Ascending aorta (tissue), 2 donors: ENCODE results near the gene DMKN. TPM values are rescaled to one million over a fixed set of nuclear protein-coding genes. Genes with fewer than 3 reads are reported as not detected.

Source experiments
- DNase-seq, 2 donors: peaks; one replicate each; pipeline ENCODE4 v3.0.0-alpha.2; 2019; ENCODE audit warnings: low spot score in 2 of 2
- H3K27ac ChIP-seq, 2 donors: fragments of 200-600 bp; sonication (generic); one replicate each; pipeline ENCODE4 v1.5.1; 2016 to 2017; ENCODE audit warnings: mild to moderate bottlenecking in 1 of 2
- H3K27me3 ChIP-seq: fragments of 200-600 bp; sonication (generic); one replicate; pipeline ENCODE4 v1.5.1; 2017
- H3K36me3 ChIP-seq, 2 donors: fragments of 200-600 bp; sonication (generic); one replicate each; pipeline ENCODE4 v1.5.1; 2016
- H3K4me1 ChIP-seq, 2 donors: fragments of 200-600 bp; sonication (generic); one replicate each; pipeline ENCODE4 v1.5.1; 2016 to 2017; ENCODE audit warnings: mild to moderate bottlenecking in 1 of 2
- H3K4me3 ChIP-seq, 2 donors: fragments of 200-600 bp; sonication (generic); one replicate each; pipeline ENCODE4 v1.5.1; 2016 to 2017; ENCODE audit warnings: mild to moderate bottlenecking in 1 of 2
- H3K9me3 ChIP-seq, 2 donors: fragments of 200-600 bp; sonication (generic); one replicate each; pipeline ENCODE4 v1.5.1; 2016
- intact Hi-C: fragments of 100-400 bp; cut with DNase I; formaldehyde crosslinking; loops from one replicate; pipeline ENCODE4 v1.15.1; 2023
- total RNA-seq: library from RNA; depleted of rRNA; stranded (reverse); fragments of >200 nt; gene quantifications from one replicate; pipeline ENCODE4 v1.1.0, GENCODE V29; 2016
- TF ChIP-seq, protein P1 (sequence below), 3 experiments: fragments of 200-600 bp in 2 of 3; fragments of 450-650 bp in 1 of 3; sonication (generic) in 2 of 3; IDR thresholded peaks; one replicate each; pipeline ENCODE4 v1.5.1; 2016 to 2019; ENCODE audit warnings: antibody characterized with exemption in 3 of 3, mild to moderate bottlenecking in 1 of 3, moderate library complexity in 1 of 3

Gene DMKN
- total RNA-seq, 1 donor from 2014 or later = 1.7 TPM

DNA sequence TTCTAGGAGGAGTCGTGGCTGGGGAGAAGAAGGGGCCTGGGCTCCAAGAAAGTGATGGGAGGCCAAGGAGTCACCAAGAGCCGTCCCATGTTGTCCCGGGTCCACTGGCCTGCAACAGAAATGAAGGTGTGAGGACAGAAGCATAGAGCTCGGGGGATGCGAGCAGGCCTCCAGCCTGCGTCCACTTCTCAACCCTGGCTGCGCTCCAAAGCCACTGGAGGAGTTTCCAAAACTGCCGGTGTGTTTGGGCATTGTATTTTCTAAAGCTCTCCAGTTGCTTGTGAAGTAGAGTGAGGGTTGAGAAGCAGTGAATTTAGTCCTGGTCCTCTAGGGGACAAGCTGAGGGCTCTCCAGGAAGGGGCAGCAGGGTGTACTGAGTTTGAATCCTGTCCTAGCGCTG, 52.4 kb downstream of the DMKN start:
- Histone ChIP-seq H3K27me3 (no peaks in the 10 kb centered on the region), H3K36me3 (no peaks in the 10 kb centered on the region), H3K4me1 (no peaks in the 10 kb centered on the region), H3K27ac (no peak overlapping the region), H3K9me3 (no peaks in the 10 kb centered on the region), H3K4me3 (no peak overlapping the region)
- TF ChIP-seq, protein P1, sequence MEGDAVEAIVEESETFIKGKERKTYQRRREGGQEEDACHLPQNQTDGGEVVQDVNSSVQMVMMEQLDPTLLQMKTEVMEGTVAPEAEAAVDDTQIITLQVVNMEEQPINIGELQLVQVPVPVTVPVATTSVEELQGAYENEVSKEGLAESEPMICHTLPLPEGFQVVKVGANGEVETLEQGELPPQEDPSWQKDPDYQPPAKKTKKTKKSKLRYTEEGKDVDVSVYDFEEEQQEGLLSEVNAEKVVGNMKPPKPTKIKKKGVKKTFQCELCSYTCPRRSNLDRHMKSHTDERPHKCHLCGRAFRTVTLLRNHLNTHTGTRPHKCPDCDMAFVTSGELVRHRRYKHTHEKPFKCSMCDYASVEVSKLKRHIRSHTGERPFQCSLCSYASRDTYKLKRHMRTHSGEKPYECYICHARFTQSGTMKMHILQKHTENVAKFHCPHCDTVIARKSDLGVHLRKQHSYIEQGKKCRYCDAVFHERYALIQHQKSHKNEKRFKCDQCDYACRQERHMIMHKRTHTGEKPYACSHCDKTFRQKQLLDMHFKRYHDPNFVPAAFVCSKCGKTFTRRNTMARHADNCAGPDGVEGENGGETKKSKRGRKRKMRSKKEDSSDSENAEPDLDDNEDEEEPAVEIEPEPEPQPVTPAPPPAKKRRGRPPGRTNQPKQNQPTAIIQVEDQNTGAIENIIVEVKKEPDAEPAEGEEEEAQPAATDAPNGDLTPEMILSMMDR (IDR thresholded peaks at IDR 0.05) = no peak
- intact Hi-C loops = no loop called here
- DNase-seq = no peak

DNA sequence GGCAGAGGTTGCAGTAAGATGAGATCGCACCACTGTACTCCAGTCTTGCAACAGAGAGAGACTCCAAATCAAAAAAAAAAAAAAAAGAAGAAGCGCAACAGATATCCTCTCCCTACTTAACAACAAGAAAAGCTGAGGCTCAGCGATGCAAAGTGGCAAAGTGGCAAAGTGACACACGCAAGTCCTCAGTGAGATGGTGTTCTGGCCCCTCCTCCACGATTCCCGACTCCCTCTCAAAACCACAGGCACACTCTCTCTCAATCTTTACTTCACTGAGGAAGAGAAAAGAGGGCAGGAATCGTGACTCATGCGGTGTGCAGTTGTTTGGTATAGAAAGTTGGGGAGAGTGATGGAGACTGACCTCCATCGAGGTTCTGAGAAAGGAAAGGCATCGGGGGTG, 52.8 kb downstream of the DMKN start:
- Histone ChIP-seq H3K27me3 (no peaks in the 10 kb centered on the region), H3K36me3 (no peaks in the 10 kb centered on the region), H3K4me3 (no peak overlapping the region), H3K4me1 (no peaks in the 10 kb centered on the region), H3K27ac (no peak overlapping the region), H3K9me3 (no peaks in the 10 kb centered on the region)
- TF ChIP-seq, protein P1 (IDR thresholded peaks at IDR 0.05) = no peak
- DNase-seq = no peak
- intact Hi-C loops = no loop called here

- DNase-seq = no peak
- no peak overlapping the region for H3K4me3 ChIP-seq
- no peak overlapping the region for H3K27ac ChIP-seq
- H3K9me3 ChIP-seq = no peaks in the 10 kb centered on the region
- no peaks in the 10 kb centered on the region for H3K27me3 ChIP-seq
- TF ChIP-seq, protein P1 (IDR thresholded peaks at IDR 0.05) = no peak
- intact Hi-C loops = no loop called here
- H3K36me3 ChIP-seq = no peaks in the 10 kb centered on the region
- no peaks in the 10 kb centered on the region for H3K4me1 ChIP-seq
Measured at GRCh38 chr19:35459414-35460082, 53.9 kb downstream of the DMKN start.

GRCh38 chr19:35458731-35459391, 54.6 kb downstream of the DMKN start:
- DNase-seq = no peak
- Histone ChIP-seq H3K27ac (no peak overlapping the region), H3K4me3 (no peak overlapping the region), H3K9me3 (no peaks in the 10 kb centered on the region), H3K4me1 (no peaks in the 10 kb centered on the region), H3K36me3 (no peaks in the 10 kb centered on the region), H3K27me3 (no peaks in the 10 kb centered on the region)
- TF ChIP-seq, protein P1 (IDR thresholded peaks at IDR 0.05) = no peak
- intact Hi-C loops = no loop called here

DNA sequence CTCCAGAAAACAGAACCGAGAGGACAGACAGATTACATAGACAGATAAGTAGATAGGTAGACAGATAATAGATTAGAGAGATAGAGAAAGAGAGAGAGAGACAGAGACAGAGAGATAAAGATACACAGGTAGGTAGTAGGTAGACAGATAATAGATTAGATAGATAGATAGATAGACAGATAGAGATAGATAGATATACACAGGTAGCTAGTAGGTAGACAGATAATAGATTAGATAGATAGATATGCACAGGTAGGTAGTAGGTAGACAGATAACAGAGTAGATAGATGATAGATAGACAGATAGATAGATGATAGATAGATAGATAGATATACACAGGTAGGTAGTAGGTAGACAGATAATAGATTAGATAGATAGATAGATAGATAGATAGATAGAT, 55.3 kb downstream of the DMKN start:
- intact Hi-C loops = no loop called here
- Histone ChIP-seq H3K36me3 (no peaks in the 10 kb centered on the region), H3K9me3 (no peaks in the 10 kb centered on the region), H3K27me3 (no peaks in the 10 kb centered on the region), H3K4me1 (no peaks in the 10 kb centered on the region), H3K4me3 (no peak overlapping the region), H3K27ac (no peak overlapping the region)
- no peak for DNase-seq
- TF ChIP-seq, protein P1 (IDR thresholded peaks at IDR 0.05) = no peak
